HG02970 (cell line): ENCODE data around the gene NUMB.

Experiments used
- ATAC-seq: cut with Tn5 transposase; IDR thresholded peaks from one replicate; pipeline ENCODE4 v1.9.1; 2021; ENCODE audit warnings: mild to moderate bottlenecking, moderate library complexity, moderate number of reproducible peaks; ENCODE audit not compliant: unreplicated experiment, low FRiP score

NUMB gene

GRCh38 chr14:73458183-73458976 is at the start of gene NUMB:
NUMB (minus strand) TSS chr14:73458546; CDS start chr14:73355751, 102,795 bp downstream.
- peak; percentile 84 for ATAC-seq

- ATAC-seq = no peak
Measured at GRCh38 chr14:73503648-73504047, 45.3 kb upstream of the NUMB start.

- ATAC-seq = no peak
Measured at GRCh38 chr14:73502017-73502619, 43.8 kb upstream of the NUMB start.

GRCh38 chr14:73500360-73500759 is 42.0 kb upstream of the NUMB start:
- ATAC-seq = no peak

GRCh38 chr14:73494593-73494992 is 36.2 kb upstream of the NUMB start:
- no peak for ATAC-seq

- ATAC-seq = no peak
Measured at GRCh38 chr14:73492670-73493069, 34.3 kb upstream of the NUMB start.

- no peak for ATAC-seq
Measured at GRCh38 chr14:73492043-73492552, 33.8 kb upstream of the NUMB start.

GRCh38 chr14:73491256-73492042 is 33.1 kb upstream of the NUMB start:
- ATAC-seq = peak; percentile 47

GRCh38 chr14:73489481-73490175 is 31.3 kb upstream of the NUMB start:
- ATAC-seq = no peak

- ATAC-seq = no peak
Measured at GRCh38 chr14:73478684-73479083, 20.3 kb upstream of the NUMB start.

- ATAC-seq = no peak
Measured at GRCh38 chr14:73477618-73478266, 19.4 kb upstream of the NUMB start.

GRCh38 chr14:73476451-73476931 is 18.1 kb upstream of the NUMB start:
- ATAC-seq = no peak

GRCh38 chr14:73474952-73475351 is 16.6 kb upstream of the NUMB start:
- no peak for ATAC-seq

GRCh38 chr14:73472185-73473114 is 14.1 kb upstream of the NUMB start:
- ATAC-seq = no peak

- no peak for ATAC-seq
Measured at GRCh38 chr14:73471582-73472184, 13.3 kb upstream of the NUMB start.

GRCh38 chr14:73468828-73469375 is 10.6 kb upstream of the NUMB start:
- no peak for ATAC-seq

- no peak for ATAC-seq
Measured at GRCh38 chr14:73467800-73468199, 9.5 kb upstream of the NUMB start.

- no peak for ATAC-seq
Measured at GRCh38 chr14:73467377-73467776, 9.0 kb upstream of the NUMB start.
